GM13977 (cell line): ENCODE results near the gene MED23.

Source experiments
- DNase-seq: peaks from one replicate; pipeline ENCODE4 v3.0.0; 2012; ENCODE audit warnings: low spot score
- in situ Hi-C: fragments of 300-500 bp; cut with MboI; formaldehyde crosslinking; loops from one replicate; pipeline ENCODE4 v1.12.0; 2022; ENCODE audit warnings: low sequenced_read_pairs, low pct_unique_long_range_greater_than_20kb, mixed read lengths, inconsistent platforms; ENCODE audit not compliant: unreplicated experiment
- TF ChIP-seq, protein P1 (sequence below): IDR thresholded peaks from 2 replicates; pipeline ENCODE4 v1.5.1; 2012; ENCODE audit warnings: mild to moderate bottlenecking, control low read depth; ENCODE audit not compliant: insufficient read depth; ENCODE audit errors: extremely low read depth, missing control alignments

The MED23 gene

DNA sequence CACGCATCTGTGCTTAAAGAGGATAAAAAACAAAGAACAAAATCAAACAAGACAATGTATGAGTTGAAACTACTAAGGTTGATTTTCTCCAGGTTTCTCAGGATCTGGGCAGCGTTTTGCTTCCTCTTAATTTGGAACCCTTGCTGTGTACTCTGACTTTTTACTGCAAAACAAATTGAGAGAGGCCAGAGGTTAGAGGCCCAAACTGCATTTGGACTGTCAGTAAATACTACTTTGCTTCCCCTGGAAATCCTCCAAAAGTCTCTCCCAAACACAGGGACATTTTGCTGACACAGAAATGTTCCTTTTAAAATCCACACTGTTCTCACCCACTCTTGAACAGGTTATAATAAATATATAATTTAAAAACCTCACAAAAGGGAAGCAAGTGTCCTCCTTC lies 53.9 kb downstream of the MED23 start:
- in situ Hi-C loops, result no loop called here
- no peak for DNase-seq

DNA sequence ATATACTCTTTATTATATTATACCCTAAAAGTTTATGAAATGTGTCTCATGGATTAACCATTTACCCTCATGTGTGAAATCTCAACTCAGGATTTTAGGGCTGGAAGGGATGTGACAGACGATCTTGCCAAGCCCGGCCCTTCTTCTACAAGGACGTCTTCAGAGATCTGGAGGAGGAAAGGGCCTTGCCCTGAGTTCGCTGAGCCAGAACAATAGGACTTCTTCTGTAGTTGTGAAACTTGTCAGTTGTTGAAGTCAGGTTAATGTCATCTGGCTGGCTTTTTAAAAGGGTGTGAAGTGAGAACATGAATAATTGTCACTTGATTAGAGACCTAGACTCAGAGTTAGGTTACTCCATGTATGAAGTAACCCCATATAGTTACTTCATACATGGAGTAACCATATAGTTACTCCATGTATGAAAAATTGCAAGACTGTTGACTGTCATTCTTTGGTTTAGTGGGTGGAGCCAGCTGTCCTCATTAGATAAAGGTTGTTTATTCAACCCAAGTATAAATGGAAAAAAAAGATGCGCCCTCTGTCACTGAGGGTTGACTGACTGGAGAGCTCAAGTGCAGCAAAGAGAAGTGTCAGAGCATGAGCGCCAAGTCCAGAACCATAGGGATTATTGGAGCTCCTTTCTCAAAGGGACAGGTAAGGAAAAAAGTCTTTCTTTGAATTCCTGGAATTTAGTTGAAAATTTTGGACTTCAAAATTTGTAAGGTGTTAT lies 55.2 kb downstream of the MED23 start, which contains the start of gene ARG1:
Gene ARG1 (plus strand): TSS at position 541 of the 730 bp plus-strand sequence. CDS start 57 bp downstream, at position 598.
- DNase-seq, result no peak
- in situ Hi-C loops, result no loop called here

More for the DNA sequence above, 53.9 kb downstream of the MED23 start:
- TF ChIP-seq, protein P1, sequence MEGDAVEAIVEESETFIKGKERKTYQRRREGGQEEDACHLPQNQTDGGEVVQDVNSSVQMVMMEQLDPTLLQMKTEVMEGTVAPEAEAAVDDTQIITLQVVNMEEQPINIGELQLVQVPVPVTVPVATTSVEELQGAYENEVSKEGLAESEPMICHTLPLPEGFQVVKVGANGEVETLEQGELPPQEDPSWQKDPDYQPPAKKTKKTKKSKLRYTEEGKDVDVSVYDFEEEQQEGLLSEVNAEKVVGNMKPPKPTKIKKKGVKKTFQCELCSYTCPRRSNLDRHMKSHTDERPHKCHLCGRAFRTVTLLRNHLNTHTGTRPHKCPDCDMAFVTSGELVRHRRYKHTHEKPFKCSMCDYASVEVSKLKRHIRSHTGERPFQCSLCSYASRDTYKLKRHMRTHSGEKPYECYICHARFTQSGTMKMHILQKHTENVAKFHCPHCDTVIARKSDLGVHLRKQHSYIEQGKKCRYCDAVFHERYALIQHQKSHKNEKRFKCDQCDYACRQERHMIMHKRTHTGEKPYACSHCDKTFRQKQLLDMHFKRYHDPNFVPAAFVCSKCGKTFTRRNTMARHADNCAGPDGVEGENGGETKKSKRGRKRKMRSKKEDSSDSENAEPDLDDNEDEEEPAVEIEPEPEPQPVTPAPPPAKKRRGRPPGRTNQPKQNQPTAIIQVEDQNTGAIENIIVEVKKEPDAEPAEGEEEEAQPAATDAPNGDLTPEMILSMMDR, result no peak

DNA sequence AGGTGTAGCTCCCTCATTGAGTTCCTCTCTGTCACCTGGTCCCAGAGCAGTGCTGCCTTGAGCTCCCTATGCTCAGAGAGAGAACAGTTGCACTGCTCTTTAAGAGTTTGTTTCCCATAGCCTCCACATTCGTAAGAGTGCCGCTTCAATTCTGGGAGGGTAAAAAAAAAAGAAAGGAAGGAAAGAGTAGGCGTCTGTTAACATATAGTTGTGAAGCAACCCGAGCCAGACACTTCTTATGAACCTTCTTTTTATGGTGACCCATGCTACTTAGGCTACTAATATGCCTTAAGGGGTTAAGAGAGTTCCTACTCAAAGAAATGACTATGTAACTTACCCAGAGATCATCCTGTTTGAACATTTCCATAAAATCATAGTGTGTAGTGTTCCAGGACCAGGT lies 59.3 kb downstream of the MED23 start:
- in situ Hi-C loops, result no loop called here
- DNase-seq, result no peak
- TF ChIP-seq, protein P1, result no peak

More for the DNA sequence above, 55.2 kb downstream of the MED23 start, which contains the start of gene ARG1:
- TF ChIP-seq, protein P1, result no peak

DNA sequence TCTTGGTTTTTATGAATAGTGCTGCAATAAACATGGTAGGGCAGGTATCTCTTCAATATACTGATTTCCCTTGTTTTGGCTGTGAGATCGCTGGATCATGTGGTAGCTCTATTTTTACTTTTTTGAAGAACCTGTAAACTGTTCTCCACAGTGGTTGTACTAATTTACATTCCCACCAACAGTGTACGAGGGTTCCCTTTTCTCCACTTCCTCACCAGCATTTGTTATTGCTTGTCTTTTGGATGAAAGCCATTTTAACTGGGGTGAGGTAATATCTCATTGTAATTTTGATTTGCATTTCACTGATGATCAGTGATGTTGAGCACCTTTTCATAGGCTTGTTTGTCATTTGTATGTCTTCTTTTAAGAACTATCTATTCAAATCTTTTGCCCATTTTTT lies 63.0 kb downstream of the MED23 start:
- in situ Hi-C loops, result no loop called here
- no peak for DNase-seq
- TF ChIP-seq, protein P1, result no peak

DNA sequence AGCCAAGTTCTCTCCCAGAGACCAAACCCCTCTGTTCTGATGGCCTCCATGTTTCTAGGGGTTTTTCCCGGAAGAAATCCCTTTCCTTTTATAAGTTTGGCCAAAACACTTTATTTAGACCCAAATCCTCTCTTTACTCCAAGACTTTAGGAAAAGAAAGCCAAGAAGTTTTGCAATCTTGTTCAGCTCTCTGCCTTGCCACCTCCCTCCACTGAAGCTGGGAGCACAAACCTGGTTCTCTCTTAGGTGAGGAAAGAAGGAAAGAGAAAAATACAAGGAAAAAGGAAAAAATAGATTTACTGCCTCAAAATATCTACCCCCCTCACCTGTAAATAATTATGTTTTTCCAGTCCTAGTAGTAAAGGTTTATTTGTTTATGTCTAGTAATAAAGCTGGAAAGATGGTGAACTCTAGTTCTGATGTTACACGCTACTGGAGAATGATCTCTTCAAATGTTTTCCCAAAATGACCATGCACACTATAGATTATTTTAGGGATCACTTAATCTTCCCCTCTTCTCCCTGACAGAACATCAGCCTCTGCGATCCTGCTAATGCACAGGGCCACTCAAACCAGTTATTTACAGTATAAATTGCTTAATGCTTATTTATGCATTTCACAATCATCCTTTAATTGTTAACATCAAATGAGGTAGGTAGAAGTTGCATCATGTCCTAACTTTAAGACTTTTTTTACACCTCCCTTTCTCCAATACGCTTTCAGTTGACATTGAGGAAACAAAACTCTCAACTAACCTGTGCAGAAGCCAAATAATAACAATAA lies 65.9 kb downstream of the MED23 start:
- TF ChIP-seq, protein P1, result no peak
- DNase-seq, result no peak
- in situ Hi-C loops, result no loop called here

DNA sequence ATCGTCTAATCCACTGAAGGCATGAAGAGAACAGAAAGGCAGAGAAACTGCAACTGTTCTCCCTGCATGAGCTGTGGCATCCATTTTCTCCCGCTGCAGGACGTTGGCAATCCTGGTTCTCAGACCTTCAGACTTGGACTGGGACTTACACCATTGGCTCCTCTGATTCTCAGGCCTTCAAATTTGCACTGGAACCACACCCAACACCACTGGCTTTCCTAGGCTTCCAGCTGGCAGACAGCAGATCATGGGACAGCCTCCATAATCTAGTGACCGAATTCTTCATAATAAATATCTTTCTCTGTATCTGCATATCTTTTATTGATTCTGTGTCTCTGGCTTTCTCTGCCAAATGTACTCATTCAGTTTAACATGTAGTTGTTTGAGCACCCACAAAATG lies 69.1 kb downstream of the MED23 start:
- DNase-seq, result no peak
- in situ Hi-C loops, result no loop called here
- TF ChIP-seq, protein P1, result no peak
